HG03066 (cell line): ENCODE results near the gene SLCO3A1.

ENCODE experiments used
- ATAC-seq: cut with Tn5 transposase; IDR thresholded peaks from one replicate; pipeline ENCODE4 v1.9.1; 2021; ENCODE audit warnings: low read depth; ENCODE audit not compliant: unreplicated experiment

SLCO3A1 gene

GRCh38 chr15:91908391-91908790, 54.9 kb downstream of the SLCO3A1 start:
- ATAC-seq = no peak

DNA sequence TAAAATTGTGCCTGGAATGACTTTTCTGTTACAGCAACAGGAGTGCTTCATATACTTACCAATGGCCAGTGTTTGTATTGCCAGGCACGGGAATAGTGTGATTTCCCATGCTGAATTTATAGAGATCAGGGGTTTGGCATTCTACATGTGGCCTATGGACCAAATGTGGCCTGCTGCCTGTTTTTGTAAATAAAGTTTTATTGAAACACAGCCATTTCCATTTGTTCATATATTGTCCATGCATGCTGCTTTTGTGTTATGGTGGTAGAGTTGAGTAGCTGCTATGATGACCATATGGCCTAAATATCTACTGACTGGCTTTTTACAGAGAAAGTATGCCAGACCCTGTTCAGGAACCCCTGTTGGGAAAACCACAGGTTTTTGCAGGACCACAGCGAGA, 55.6 kb downstream of the SLCO3A1 start:
- no peak for ATAC-seq

GRCh38 chr15:91909574-91909973, 56.1 kb downstream of the SLCO3A1 start:
- no peak for ATAC-seq

DNA sequence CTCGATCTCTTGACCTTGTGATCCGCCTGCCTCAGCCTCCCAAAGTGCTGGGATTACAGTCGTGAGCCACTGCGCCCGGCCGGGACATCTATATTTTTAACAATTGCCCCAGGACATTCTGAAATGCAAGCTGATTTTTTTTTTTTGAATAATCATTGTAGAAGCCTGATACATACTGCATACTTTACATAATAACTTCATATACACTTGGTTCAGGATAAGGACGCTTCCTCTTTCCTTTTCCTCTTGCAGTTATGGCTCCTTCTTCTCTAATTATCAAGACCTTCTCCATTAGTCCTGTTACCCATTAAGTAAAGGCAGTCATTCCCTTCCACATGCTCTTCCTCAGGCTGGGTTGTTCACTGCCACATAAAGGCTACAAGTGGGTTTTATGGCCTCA, 58.3 kb downstream of the SLCO3A1 start:
- ATAC-seq = no peak

GRCh38 chr15:91912336-91912735, 58.8 kb downstream of the SLCO3A1 start:
- no peak for ATAC-seq

- ATAC-seq = no peak
Measured at GRCh38 chr15:91913560-91913959, 60.1 kb downstream of the SLCO3A1 start.

GRCh38 chr15:91915576-91915975, 62.1 kb downstream of the SLCO3A1 start:
- no peak for ATAC-seq

DNA sequence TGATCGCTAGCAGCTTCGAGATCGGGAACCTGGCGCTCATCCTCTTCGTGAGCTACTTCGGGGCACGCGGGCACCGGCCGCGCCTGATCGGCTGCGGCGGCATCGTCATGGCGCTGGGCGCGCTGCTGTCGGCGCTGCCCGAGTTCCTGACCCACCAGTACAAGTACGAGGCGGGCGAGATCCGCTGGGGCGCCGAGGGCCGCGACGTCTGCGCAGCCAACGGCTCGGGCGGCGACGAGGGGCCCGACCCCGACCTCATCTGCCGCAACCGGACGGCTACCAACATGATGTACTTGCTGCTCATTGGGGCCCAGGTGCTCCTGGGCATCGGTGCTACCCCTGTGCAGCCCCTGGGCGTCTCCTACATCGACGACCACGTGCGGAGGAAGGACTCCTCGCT, 62.5 kb downstream of the SLCO3A1 start:
- ATAC-seq = no peak

- no peak for ATAC-seq
Measured at GRCh38 chr15:91917686-91918360, 64.3 kb downstream of the SLCO3A1 start.

DNA sequence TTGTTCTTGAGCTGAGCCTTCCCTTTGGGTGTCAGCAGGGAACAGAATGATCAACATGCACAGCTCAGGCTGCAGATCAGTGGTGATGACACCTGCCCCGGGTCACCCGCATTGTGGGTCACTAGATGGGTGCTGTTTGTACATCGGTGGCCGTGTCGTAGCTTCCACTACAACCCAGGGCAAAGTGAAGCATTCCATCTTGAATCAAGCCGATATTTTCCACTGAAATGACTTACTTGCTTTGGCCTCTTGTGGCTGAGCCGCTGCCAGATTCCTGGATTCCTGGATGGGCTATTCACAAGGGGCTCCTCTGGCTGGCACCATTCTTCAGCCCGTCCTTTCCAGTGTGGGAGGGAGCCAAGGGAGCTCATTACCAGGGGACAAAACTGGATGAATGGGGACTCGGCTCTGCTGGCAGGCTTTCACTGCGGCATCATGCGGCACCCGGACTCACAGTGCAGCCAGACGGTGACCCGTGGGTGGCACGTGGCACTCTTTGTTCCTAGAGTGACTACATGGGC, 65.6 kb downstream of the SLCO3A1 start:
- ATAC-seq = no peak

DNA sequence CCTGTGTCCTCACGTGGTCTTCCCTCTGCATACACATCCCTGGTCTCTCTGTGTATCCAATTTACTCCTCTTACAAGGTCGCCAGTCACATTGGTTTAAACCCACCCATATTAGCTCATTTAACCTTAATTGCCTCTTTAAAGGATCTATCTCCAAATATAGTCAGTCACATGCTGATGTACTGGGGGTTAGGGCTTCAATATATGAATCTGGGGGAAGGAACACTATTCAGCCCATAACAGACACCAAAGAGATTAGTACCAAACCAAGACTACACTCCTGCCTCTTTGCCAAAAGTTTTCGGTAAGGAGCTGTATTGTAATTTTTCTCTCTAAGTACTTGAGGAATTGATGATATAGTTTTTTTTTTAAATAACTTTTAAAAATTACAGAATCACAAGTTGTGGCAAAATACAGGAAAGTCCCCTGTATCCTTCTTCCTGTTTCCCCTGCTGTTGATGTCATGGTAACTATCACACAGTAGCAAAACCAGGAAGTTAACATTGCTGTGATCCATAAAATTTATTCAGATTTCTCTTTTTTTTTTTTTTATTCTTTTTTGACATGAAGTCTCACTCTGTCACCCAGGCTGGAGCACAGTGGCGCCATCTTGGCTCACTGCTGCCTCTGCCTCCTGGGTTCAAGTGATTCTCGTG, 67.8 kb downstream of the SLCO3A1 start:
- ATAC-seq = no peak

GRCh38 chr15:91921843-91922198, 68.3 kb downstream of the SLCO3A1 start:
- no peak for ATAC-seq

GRCh38 chr15:91922646-91923547, 69.4 kb downstream of the SLCO3A1 start:
- ATAC-seq = no peak

- ATAC-seq = no peak
Measured at GRCh38 chr15:91924183-91924582, 70.7 kb downstream of the SLCO3A1 start.

DNA sequence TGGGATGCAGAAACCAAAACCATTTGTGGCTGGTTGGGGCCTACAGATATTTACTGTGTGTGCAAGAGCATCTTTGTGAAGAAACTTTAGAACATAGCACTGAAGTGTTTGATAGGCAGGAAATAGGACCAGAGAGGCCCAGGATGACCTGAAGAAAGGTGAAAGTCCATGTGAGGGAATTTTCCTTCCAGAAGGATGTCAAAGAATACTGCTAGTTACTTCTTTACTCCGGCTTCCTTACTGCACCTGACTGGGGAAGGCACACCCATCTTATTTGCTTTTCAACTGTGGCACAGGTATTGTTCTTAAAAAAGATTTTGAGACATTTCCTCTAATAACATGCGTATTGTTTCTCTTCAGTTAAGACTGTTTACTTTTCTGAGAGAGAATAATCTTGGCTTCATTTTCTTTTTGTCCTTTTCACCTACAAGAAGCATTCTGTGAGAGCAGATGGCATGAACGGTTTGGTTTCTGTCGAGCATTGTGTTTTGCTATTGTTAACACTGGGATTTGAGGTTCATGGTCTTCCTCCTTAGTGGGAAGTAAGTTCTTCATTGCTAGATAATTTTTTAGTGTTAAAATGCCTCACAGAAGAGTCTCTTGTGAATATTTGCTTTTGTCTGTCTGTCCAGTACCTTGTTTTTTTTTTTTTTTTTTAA, 71.5 kb downstream of the SLCO3A1 start:
- no peak for ATAC-seq

DNA sequence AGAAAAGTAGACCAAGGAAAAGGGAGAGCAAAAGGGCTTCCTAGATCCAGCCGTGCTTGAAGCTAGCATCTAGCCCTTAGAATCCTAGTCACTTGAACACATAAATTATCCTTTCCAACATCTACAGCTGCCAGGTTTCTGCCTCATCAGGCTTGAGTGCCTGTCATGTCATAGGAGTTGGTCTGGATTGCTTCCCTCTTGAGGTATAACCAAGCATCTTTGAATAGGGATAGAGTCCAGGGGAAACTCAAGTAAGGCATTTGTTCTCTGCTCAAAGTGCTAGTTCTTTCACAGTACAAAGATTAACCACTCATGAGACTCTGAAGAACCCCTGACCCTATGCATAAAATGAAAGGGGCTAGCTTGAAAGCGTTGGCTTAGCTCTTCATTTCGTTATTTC, 72.3 kb downstream of the SLCO3A1 start:
- no peak for ATAC-seq

GRCh38 chr15:91926908-91927270, 73.4 kb downstream of the SLCO3A1 start:
- ATAC-seq = no peak

GRCh38 chr15:91927585-91927984, 74.1 kb downstream of the SLCO3A1 start:
- no peak for ATAC-seq

- no peak for ATAC-seq
Measured at GRCh38 chr15:91928675-91929074, 75.2 kb downstream of the SLCO3A1 start.

DNA sequence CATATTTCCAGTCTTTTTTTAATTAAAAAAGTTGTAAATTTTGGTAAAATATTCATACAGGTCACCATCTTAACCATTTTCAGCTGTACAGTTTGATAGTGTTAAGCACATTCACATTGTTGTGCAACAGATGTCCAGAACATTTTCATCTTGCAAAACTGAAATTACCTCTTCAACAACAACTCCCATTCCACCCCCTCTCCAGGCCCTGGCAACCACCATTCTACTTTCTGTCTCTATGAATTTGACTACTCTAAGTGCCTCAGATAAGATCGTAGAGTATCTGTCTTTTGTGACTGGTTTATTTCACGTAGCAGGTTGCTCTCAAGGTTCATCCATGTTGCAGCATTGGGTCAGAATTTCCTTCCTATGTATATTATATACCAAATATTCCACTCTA, 76.0 kb downstream of the SLCO3A1 start:
- no peak for ATAC-seq

- ATAC-seq = no peak
Measured at GRCh38 chr15:91930092-91930491, 76.6 kb downstream of the SLCO3A1 start.
